T47D (cell line): ENCODE data around the gene SLC35A3.

Experiments
- DNase-seq, 2 experiments: peaks; one replicate each; pipeline versions ENCODE4 v3.0.0 to v3.0.0-alpha.2; 2011 to 2012; ENCODE audit warnings: low read depth in 1 of 2, low spot score in 1 of 2
- JUND ChIP-seq: IDR thresholded peaks from 2 replicates; pipeline ENCODE4 v1.6.1; 2012; ENCODE audit warnings: low read depth
- in situ Hi-C: cut with HindIII; loops from 2 replicates; pipeline ENCODE4 v1.10.0; 2016; ENCODE audit warnings: low sequenced_read_pairs, low pct_unique_long_range_greater_than_20kb

Gene SLC35A3

DNA sequence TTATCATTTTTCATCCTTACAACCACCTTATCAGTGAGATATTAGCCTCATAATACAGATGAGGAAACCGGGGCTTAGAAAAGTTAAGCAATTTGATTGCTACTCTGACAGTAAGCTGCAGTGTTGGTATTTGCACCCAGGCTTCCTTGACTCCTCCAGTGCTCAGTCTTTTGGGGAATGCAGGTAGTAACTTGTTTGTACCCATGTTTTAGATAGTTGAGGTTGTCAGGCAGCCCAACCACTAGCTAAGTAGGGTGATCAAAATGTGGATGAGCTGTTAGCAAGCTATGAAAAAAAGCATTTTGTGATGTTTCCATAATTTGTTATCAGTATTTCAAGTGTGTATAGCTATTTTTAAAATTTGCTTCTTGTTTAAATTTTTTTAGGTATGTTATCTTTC is 82.1 kb downstream of the SLC35A3 start:
- TF ChIP-seq JUND: no peak

DNA sequence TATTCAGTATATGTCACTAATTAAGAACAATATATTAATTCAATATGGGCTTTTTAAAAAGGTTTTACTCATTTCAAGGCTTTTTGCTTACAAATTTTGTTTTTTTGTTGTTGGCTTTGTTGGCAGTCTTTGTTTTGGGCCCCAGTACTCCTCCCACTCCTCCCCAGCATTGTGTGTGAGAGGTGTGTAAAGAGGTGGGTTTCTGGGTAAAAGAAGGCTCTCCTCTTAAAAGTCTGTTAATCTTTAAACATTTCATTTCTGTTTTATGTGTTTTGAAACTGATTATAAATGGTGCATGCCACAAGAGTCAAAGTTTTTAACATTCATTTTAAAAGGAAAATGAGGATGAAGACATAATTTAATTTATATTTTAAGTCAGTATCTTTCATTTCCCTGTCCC is 83.3 kb downstream of the SLC35A3 start:
- TF ChIP-seq JUND: no peak
- in situ Hi-C loops: no loop called here
- DNase-seq: no peak

More for the DNA sequence above, 82.1 kb downstream of the SLC35A3 start:
- DNase-seq: no peak
- in situ Hi-C loops: no loop called here

DNA sequence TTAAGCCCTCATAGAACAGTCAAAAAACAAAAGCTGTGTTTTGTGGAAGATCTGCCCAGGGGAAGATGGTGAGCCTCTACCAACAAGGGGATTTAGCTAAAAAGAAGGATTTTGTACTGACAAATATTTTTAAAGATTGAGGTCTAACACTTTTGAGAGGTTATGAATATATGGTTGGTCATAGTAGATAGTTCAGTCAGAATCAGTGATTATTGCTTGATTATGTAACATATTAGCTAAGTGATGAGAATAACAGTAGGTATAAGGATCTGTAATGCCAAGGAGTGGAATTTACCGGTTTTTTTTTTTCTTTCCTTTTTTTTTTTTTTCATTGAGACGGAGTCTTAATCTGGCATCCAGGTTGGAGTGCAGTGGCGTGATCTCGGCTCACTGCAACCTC is 83.9 kb downstream of the SLC35A3 start:
- TF ChIP-seq JUND: no peak
- no peak for DNase-seq
- in situ Hi-C loops: no loop called here

DNA sequence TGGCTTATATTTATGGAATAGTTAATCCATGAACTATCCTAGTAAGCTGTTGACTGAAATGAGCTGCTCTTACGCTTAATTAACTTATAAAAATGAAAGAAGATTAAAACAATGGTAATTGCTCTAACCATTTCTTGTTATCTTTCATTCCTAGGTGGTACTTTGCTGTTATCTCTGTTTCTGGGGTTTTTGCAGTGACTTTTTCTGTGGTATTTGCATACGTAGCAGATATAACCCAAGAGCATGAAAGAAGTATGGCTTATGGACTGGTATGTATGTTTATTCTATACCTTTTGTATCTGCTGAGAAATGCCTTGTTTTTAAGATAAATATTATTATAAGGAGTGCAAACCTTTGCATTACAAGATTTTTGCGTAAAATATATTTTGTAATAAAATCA is 91.9 kb downstream of the SLC35A3 start:
- no peak for TF ChIP-seq JUND
- DNase-seq: no peak
- in situ Hi-C loops: no loop called here

DNA sequence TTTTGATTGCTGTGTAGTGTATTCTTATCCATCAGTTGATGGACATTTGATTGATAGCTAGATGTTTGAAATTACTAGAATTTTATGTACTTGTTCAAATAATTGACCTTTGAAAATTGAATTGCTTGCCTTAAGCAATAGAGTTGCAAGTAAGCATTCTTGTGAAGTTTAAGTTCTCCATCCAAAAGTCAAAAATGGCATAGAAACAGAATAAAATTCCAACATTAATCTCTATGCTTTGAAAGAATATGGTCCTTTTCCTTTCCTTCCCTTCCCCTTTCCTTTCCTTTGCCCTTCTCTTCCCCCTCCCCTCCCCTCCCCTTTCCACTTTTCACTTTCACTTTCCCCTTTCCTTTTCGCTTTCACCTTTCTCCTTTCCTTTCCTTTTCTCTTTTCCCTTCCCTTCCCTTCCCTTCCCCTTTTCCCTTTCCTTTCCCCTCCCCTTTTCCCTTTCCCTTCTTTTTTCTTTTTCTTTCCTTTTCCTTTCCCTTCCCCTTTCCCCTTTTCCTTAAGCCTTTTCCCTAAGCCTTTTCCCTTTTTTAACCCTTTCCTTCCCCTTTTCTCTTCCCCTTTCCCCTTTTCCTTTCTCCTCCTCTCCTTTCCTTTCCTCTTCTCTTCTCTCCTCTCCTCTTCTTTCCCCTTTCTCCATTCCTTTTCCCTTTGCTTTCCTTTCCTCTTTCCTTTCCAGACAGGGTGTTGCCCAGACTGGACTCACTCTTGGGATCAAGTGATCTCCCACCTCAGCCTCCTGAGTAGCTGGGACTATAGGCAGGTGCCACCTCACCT is 95.6 kb downstream of the SLC35A3 start:
- no peak for DNase-seq
- no peak for TF ChIP-seq JUND
- in situ Hi-C loops: no loop called here

DNA sequence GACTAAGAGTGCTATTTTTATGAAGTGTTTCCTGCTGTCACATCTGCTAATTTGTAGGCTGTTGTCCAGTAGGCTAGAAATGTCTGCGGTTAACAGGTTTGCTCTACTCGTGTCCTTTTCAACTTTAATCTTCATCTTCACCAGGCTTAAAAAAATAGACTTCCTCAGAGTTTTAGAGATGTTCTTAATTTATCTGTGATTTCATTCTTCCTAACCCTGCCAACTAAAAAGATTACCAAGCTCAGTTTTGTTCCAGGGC is 96.1 kb downstream of the SLC35A3 start:
- in situ Hi-C loops: no loop called here
- DNase-seq: no peak
- TF ChIP-seq JUND: no peak

DNA sequence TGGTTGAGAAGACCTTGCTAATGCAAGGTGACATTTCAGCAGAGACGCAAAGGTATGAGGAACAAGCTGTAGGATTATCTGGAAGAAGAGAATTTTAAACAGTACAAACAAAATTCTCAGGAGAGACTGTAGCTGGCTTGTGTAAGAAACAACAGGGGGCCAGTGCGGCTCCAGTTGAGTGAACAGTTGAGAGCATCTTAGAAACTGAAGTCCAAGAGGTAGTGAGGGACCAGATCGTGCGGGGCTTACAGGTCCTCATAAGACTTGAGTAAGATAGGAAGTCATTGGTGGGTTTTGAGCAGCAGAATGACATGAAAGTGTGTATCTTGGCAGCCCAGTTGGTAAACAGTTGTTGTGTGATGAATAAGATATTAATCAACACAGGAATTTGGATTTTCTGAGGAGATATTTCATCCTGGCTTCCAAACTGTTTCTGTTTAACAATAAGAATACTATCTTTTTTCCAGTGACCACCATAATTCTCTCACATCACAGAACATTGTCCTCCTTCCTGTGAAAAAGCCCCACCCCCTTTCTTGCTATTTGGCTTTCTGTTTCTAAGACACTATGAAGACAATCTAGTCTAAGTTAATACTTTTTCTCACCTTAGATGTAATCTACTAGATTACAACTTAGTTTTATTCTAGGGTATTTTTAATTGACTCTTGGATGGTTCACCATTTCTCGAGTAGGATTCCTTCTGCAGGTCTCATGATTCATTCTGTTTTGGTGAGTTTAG is 100.6 kb downstream of the SLC35A3 start:
- in situ Hi-C loops: no loop called here
- no peak for TF ChIP-seq JUND
- no peak for DNase-seq

DNA sequence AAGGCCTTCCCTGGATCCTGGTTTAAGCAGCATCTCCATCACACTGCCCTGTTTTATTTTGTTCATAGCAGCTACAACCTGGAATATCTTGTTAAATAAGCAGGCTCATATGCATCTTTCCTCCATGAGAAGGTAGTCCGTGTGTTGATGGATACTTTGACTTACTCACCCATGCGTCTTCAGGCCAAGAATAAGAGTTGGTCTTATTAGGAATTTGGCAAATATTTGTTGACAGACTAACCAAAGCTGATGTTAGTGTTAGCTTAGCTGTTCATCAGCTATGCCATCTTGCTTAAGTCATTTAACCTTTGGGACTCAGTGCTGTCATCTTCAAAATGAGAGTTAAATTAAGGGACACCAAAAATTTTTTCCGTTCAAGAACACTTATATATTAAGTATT is 103.7 kb downstream of the SLC35A3 start:
- in situ Hi-C loops: no loop called here

DNA sequence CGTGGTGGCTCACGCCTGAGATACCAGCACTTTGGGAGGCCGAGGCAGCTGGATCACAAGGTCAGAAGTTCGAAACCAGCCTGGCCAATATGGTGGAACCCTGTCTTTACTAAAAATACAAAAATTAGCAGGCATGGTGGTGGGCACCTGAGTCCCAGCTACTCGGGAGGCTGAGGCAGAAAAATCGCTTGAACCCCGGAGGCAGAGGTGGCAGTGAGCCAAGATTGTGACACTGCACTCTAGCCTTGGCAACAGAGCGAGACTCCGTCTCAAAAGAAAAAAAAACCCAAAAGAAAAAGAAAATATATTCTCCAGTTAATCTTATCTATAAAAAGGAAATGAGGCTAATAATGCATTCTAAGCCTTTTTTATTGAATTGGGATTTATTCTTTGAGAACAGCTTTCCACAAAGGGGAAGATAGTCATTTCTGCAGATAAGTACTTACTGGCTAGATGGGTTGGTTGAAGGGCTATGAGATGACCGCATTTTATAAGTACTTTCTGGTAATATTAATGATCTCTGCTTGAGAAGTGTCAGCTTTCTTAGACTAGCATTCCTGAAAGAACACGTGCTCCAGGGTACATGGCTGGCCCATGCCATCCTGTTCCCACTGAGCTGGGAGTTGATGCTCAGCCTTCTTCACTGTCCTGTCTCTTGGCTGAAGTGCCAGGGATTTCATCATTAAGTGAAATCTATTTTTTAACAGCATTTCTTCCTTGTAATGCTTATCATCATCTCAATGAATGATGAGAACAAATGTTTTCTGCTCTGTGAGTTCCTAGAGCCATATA is 105.0 kb downstream of the SLC35A3 start:
- TF ChIP-seq JUND: no peak
- DNase-seq: no peak
- in situ Hi-C loops: no loop called here

More for the DNA sequence above, 103.7 kb downstream of the SLC35A3 start:
- TF ChIP-seq JUND: no peak
- DNase-seq: no peak

DNA sequence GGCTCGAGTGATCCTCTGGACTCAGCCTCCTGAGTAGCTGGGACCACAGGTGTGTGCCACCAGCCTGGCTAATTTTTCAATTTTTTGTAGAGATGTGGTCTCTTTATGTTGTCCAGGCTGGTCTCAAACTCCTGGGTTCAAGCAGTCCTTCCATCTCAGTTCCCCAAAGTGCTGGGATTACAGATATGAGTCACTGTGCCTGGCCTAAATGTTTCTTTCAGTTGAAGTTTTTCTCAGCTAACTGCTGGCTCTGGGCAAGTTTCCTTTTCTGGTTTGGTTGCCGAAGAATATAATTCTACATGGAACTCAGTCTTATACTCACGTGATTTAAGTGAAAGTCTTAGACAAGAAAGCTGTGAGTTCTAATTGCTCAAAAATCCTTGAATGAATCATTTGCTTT is 106.0 kb downstream of the SLC35A3 start:
- TF ChIP-seq JUND: no peak
- no peak for DNase-seq
- in situ Hi-C loops: no loop called here

DNA sequence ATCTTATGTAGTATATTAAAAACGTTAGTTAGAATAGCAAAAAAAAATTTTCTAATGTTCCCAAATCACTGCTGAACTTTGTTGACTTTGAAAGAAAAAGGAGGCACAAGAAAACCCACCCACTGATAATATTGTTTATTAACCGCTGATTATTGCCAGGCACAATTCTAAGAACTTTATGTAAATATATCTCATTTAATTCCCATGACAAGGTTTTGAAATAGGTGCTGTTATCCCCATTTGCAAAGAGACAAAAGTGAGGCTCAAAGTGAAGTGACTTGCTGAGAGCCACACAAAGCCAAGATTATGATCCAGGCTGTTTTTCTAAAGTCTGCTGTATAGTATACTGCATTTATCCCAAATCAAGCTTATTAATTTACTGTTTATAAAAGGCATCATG is 106.5 kb downstream of the SLC35A3 start:
- no peak for DNase-seq
- in situ Hi-C loops: no loop called here
- no peak for TF ChIP-seq JUND

DNA sequence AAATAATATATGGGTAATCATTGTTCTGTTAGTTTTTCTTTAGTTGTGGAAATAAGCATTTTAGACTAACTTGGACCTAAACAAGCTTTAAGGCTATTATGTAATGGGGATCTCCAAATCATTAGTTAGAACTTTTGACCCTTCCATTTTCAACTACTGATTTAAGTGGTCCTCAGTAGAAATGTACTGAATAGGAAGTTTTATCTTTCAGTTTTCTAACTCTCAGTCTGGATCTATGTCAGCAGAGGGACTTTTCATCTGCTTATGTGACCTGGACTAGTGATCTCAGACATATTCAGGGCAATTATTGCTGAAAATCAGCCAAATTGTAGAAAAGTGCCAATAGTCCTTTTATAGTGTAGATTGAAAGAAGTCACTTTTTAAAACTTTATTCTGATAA is 106.9 kb downstream of the SLC35A3 start:
- no peak for TF ChIP-seq JUND
- DNase-seq: no peak
- in situ Hi-C loops: no loop called here

DNA sequence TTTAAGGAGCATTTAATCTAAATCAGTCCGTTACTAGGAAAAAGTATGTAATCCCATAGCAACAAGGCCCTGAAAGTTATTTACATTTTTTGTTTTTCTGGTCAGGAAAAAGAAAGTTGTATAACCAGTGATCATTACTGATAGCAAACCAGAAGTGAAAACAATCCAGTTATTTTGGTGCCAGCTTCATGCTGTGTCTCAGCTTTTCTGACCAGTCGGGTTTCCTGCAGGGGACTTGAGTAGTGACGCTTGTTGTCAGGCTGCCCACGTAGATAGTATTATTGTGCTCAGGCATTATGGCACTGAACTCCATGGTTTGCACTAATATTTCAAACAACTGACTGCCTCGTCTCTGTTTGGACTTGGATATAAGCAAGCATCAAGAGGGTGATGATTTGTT is 107.7 kb downstream of the SLC35A3 start:
- no peak for TF ChIP-seq JUND
- in situ Hi-C loops: no loop called here
- DNase-seq: peak in 1 of 2 experiments; percentile 13
